Nephron (organoid): ENCODE data around the gene KRTAP21-3.

ENCODE experiments used
- H3K27ac Mint-ChIP-seq, 3 experiments: 2 replicates each; pipeline ENCODE4 v1.8.0; 2020; ENCODE audit warnings: mixed read lengths in 3 of 3, mild to moderate bottlenecking in 2 of 3, moderate library complexity in 1 of 3
- H3K27me3 Mint-ChIP-seq: 2 replicates; pipeline ENCODE4 v1.8.0; 2021; ENCODE audit warnings: low read depth, mild to moderate bottlenecking, moderate library complexity, mixed read lengths
- H3K36me3 Mint-ChIP-seq: 2 replicates; pipeline ENCODE4 v1.8.0; 2020; ENCODE audit warnings: low read depth, mixed read lengths
- H3K4me1 Mint-ChIP-seq: 2 replicates; pipeline ENCODE4 v1.8.0; 2020; ENCODE audit warnings: mixed read lengths
- H3K4me3 Mint-ChIP-seq, 3 experiments: 2 replicates each; pipeline ENCODE4 v1.8.0; 2020; ENCODE audit warnings: mild to moderate bottlenecking in 3 of 3, mixed read lengths in 3 of 3, moderate library complexity in 2 of 3
- H3K9me3 Mint-ChIP-seq: 2 replicates; pipeline ENCODE4 v1.8.0; 2020; ENCODE audit warnings: mixed read lengths
- TF ChIP-seq, protein P1 (sequence below), 3 experiments: fragments of 200-600 bp; sonication (generic); IDR thresholded peaks; one replicate each; pipeline ENCODE4 v1.5.0; 2021; ENCODE audit warnings: antibody characterized with exemption in 3 of 3; ENCODE audit not compliant: unreplicated experiment in 3 of 3

KRTAP21-3 gene

DNA sequence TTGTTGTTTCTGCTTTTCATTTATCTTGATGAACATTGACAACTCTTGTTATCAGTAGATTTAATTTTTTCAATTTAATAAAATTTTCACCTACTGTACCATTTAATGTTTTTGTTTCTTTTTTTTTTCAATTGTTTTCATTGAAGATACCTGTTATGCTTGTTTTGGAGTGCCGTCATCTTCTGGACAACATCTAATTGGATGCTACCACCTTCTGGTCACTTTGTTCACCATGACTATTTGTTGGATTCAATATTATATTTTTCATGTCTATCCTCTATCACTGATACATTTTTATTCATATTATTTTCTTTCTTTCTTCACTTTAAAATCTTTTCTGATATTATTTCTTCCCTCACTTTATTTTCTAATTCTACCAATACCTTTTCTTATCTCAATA lies 14.4 kb upstream of the KRTAP21-3 start:
- Mint-ChIP-seq H3K27me3 (no peaks in the 10 kb centered on the region), H3K4me1 (no peaks in the 10 kb centered on the region), H3K27ac (no peak overlapping the region), H3K36me3 (no peaks in the 10 kb centered on the region), H3K4me3 (no peak overlapping the region), H3K9me3 (no peaks in the 10 kb centered on the region)
- TF ChIP-seq, protein P1, sequence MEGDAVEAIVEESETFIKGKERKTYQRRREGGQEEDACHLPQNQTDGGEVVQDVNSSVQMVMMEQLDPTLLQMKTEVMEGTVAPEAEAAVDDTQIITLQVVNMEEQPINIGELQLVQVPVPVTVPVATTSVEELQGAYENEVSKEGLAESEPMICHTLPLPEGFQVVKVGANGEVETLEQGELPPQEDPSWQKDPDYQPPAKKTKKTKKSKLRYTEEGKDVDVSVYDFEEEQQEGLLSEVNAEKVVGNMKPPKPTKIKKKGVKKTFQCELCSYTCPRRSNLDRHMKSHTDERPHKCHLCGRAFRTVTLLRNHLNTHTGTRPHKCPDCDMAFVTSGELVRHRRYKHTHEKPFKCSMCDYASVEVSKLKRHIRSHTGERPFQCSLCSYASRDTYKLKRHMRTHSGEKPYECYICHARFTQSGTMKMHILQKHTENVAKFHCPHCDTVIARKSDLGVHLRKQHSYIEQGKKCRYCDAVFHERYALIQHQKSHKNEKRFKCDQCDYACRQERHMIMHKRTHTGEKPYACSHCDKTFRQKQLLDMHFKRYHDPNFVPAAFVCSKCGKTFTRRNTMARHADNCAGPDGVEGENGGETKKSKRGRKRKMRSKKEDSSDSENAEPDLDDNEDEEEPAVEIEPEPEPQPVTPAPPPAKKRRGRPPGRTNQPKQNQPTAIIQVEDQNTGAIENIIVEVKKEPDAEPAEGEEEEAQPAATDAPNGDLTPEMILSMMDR (IDR thresholded peaks at IDR 0.05; ENCODE audit: unreplicated experiment in 3 of 3), result no peak

DNA sequence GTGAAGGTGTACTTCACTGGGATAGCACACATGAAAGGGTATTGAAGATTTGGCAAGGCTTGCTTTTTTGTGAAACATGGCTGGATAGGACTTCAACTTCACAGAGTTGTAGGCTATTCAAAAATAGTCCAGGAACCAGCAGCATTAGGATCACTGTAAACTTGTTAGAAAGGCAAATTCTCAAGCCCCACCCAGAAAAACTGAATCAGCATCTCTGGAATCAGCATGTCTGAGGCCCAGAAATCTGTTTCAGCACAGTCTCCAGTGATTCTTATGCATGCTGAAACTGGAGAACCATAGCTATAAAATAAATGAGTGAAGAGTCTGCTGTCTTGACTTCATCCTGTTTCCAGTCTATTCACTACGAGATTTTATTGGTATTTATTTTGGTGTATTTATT lies 8.1 kb upstream of the KRTAP21-3 start:
- TF ChIP-seq, protein P1 (IDR thresholded peaks at IDR 0.05; ENCODE audit: unreplicated experiment in 3 of 3), result no peak
- Mint-ChIP-seq H3K27me3 (no peaks in the 10 kb centered on the region), H3K4me1 (no peaks in the 10 kb centered on the region), H3K36me3 (no peaks in the 10 kb centered on the region), H3K27ac (no peak overlapping the region), H3K4me3 (no peak overlapping the region), H3K9me3 (peaks cover 6% of the 10 kb centered on the region)

DNA sequence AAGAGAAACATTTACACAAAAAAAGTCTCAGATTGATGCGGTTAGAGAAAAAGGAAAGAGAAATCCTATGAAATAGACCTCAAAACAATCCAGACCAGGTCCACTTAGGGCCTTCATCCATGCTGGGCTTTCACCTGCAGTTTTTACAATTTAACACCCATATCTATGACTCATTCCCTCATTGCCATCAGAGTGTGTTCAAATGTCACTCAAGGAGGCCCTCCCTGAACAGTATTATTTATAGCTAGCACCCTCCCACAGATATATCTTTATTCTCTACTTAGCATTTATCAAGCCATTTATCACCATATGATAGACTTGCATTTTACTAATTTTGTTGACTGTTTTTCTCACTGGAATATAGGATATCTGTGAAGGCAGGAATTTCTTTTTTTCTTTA lies 824 bp upstream of the KRTAP21-3 start:
- TF ChIP-seq, protein P1 (IDR thresholded peaks at IDR 0.05; ENCODE audit: unreplicated experiment in 3 of 3), result no peak
- Mint-ChIP-seq H3K4me1 (no peaks in the 10 kb centered on the region), H3K36me3 (no peaks in the 10 kb centered on the region), H3K27me3 (no peaks in the 10 kb centered on the region), H3K27ac (no peak overlapping the region), H3K9me3 (no peaks in the 10 kb centered on the region), H3K4me3 (no peak overlapping the region)

DNA sequence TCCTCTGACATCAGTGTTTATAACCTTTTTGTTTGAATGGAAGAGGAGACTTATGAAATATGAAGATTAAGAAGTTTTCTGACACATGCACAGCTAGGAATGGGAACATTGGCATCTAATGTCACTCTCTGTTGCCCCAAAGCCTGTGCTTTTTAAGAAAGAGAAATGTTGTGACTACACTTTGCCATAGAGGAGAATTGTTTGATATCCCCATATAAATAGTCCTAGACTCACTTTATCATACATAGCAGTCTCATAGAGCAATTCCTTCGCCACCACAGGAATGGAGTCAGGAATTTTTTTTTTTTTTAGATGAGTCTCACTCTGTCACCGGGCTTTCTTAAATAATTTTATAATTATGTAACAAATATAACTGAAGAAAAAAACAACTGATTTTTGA lies 1.5 kb downstream of the KRTAP21-3 start:
- Mint-ChIP-seq H3K27ac (no peak overlapping the region), H3K36me3 (no peaks in the 10 kb centered on the region), H3K9me3 (peaks cover 4% of the 10 kb centered on the region), H3K27me3 (no peaks in the 10 kb centered on the region), H3K4me3 (no peak overlapping the region), H3K4me1 (no peaks in the 10 kb centered on the region)
- TF ChIP-seq, protein P1 (IDR thresholded peaks at IDR 0.05; ENCODE audit: unreplicated experiment in 3 of 3), result no peak

DNA sequence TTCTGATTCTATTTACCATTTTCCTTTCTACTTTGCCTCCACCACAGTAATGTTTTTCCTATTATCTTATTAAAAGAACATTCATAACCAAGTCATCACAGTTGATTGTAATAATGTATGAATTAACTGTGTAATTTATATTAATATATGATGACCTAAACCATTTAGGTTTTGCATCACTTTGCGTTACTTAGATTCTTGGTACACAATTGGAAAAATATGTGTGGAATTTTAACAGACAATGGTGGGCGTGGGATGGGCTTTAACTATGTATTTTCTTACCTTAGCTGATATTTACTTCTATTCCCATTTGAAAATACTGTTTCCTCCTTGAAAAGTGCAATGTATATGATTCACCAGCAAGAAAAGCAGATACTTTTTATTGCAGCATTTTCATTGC lies 3.6 kb downstream of the KRTAP21-3 start:
- H3K4me3 Mint-ChIP-seq, result no peak overlapping the region
- H3K27me3 Mint-ChIP-seq, result peaks cover 3% of the 10 kb centered on the region
- TF ChIP-seq, protein P1 (IDR thresholded peaks at IDR 0.05; ENCODE audit: unreplicated experiment in 3 of 3), result no peak
- no peak overlapping the region for H3K27ac Mint-ChIP-seq
- H3K4me1 Mint-ChIP-seq, result no peaks in the 10 kb centered on the region
- no peaks in the 10 kb centered on the region for H3K36me3 Mint-ChIP-seq
- H3K9me3 Mint-ChIP-seq, result peaks cover 10% of the 10 kb centered on the region

DNA sequence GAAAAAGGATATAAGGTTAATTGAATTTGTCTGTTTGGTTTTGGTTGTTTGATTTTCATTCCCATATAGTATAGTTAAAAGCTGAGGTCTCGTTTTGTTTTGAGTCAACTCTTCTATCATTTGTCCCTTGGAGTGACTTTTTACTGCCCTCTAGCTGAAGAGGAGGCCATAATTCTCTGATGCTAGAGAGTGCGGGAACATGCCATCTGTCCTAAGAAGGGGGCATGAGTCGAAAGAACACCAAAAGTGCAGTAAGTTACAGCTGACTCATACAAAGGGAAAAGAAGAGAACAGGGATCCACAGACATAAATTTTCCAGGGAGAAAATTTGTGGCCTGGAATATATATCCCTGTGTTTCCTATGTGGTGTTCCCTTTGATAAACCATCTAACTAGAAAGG lies 4.1 kb downstream of the KRTAP21-3 start:
- Mint-ChIP-seq H3K4me1 (no peaks in the 10 kb centered on the region), H3K9me3 (peaks cover 10% of the 10 kb centered on the region), H3K36me3 (no peaks in the 10 kb centered on the region), H3K4me3 (no peak overlapping the region), H3K27ac (no peak overlapping the region), H3K27me3 (peaks cover 3% of the 10 kb centered on the region)
- TF ChIP-seq, protein P1 (IDR thresholded peaks at IDR 0.05; ENCODE audit: unreplicated experiment in 3 of 3), result no peak
